Left ventricle myocardium inferior (tissue), 1 donor: Measurements from ENCODE around the gene CUL9. TPM values are rescaled to one million over a fixed set of nuclear protein-coding genes. Genes with fewer than 3 reads are reported as not detected.
"Not testable (repeated sequence)": the region's sequence is repeated elsewhere in the genome, so short reads cannot be mapped to it uniquely, and the experiment has no call there.

Source experiments
- DNase-seq: peaks from one replicate; pipeline ENCODE4 v3.0.0-alpha.2; 2020
- H3K27ac ChIP-seq: fragments of 200-600 bp; replicated peaks from 2 replicates; pipeline ENCODE4 v1.8.0; 2021
- H3K27me3 ChIP-seq: fragments of 200-600 bp; 2 replicates; pipeline ENCODE4 v1.8.0; 2021; ENCODE audit warnings: low read depth
- H3K36me3 ChIP-seq: fragments of 200-600 bp; 2 replicates; pipeline ENCODE4 v1.8.0; 2021
- H3K4me1 ChIP-seq: fragments of 200-600 bp; 2 replicates; pipeline ENCODE4 v1.8.0; 2021
- H3K4me3 ChIP-seq: fragments of 200-600 bp; 2 replicates; pipeline ENCODE4 v1.8.0; 2021; ENCODE audit warnings: mild to moderate bottlenecking, moderate library complexity
- H3K9me3 ChIP-seq: fragments of 200-600 bp; replicated peaks from 2 replicates; pipeline ENCODE4 v1.8.0; 2021
- intact Hi-C: fragments of 100-400 bp; cut with micrococcal nuclease; formaldehyde crosslinking; loops from one replicate; pipeline ENCODE4 v1.11.0; 2022
- long read RNA-seq: library from polyadenylated mRNA; unstranded; transcript quantifications from one replicate; pipeline ENCODE4 v2.0.0, GENCODE V29; 2021
- total RNA-seq: library from RNA; stranded (reverse); fragmentation: NEBNext Ultra II Directional; extraction: Animal tissue kit (Norgen Biotek cat#: 25700); gene quantifications from one replicate; pipeline ENCODE4 v1.2.1, GENCODE V29; 2021
- TF ChIP-seq, protein P1 (sequence below): fragments of 200-600 bp; IDR thresholded peaks from 2 replicates; pipeline ENCODE4 v1.8.0; 2021; ENCODE audit warnings: antibody characterized with exemption, mild to moderate bottlenecking, borderline replicate concordance
- donor health status: DM: no; HTN: yes; CAD: no; lungs with severe emphysema.

The CUL9 gene
- 14.7 TPM for total RNA-seq
- long read RNA-seq, partial matches to known transcripts, result 10 of 12 reads
- long read RNA-seq, other reads (novel, unspliced or antisense), result 2 of 12 reads

DNA sequence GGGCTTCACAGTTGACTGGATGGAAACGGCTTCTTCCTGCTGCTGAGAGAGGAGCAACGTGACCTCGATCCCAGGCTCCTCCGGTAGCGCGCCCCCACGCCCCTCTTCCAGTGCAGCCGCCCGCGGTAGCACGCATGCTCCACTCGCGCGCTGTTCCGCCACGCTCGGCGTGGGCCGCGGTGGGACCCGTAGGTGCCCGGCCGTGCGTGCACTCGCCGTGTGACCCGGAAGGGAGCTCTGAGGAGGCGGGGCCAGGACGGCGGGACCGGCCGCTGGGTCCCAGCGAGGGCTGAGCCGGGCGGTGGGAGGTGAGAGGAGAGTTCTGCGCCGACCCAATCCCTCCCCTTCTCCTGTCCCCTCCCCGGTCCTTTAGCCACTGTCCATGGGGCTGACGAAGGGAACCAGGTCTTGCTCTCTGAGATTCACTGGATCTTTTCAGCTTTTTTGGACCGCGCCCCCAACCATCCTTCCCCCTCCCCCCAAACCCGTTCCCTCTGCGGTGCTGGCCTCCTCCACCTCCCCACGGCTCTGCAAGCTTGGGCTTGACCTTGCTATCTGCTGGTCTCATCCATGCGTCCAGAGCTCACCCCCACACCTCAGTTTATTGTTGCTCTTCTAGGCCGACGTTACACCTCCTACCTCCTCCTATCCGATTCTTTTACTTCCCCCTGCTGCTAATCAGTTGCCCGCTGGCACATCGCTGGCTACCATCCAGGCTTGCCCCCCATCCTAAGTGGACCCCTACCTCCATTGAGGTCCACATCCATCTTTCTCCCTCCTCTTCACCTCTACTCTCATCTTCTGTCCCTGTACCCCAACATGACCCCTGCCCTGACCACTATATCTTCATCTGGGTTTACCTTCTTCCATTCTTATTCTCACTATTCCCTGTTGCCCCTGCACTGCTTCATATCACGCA is at the start of gene CUL9:
Gene CUL9 (plus strand): TSS at position 255 of the 919 bp plus-strand sequence. CDS start 2,115 bp downstream, outside the sequence.
- DNase-seq, result peak; percentile 87
- TF ChIP-seq, protein P1, sequence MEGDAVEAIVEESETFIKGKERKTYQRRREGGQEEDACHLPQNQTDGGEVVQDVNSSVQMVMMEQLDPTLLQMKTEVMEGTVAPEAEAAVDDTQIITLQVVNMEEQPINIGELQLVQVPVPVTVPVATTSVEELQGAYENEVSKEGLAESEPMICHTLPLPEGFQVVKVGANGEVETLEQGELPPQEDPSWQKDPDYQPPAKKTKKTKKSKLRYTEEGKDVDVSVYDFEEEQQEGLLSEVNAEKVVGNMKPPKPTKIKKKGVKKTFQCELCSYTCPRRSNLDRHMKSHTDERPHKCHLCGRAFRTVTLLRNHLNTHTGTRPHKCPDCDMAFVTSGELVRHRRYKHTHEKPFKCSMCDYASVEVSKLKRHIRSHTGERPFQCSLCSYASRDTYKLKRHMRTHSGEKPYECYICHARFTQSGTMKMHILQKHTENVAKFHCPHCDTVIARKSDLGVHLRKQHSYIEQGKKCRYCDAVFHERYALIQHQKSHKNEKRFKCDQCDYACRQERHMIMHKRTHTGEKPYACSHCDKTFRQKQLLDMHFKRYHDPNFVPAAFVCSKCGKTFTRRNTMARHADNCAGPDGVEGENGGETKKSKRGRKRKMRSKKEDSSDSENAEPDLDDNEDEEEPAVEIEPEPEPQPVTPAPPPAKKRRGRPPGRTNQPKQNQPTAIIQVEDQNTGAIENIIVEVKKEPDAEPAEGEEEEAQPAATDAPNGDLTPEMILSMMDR, result no peak
- Histone ChIP-seq H3K4me3 (peak within 1 kb of the TSS; percentile 89), H3K9me3 (no peaks in the 10 kb centered on the region), H3K36me3 (peaks cover 64% of the 10 kb centered on the region), H3K27me3 (no peaks in the 10 kb centered on the region), H3K4me1 (peaks cover 29% of the 10 kb centered on the region), H3K27ac (peak within 1 kb of the TSS; percentile 82)
- intact Hi-C loops, result no loop called here

GRCh38 chr6:43138267-43138666 is 43.7 kb upstream of the CUL9 start:
- peaks cover 5% of the 10 kb centered on the region for H3K4me1 ChIP-seq
- no peaks in the 10 kb centered on the region for H3K9me3 ChIP-seq
- H3K4me3 ChIP-seq, result no peak overlapping the region
- TF ChIP-seq, protein P1, result no peak
- no peak for DNase-seq
- no peaks in the 10 kb centered on the region for H3K27me3 ChIP-seq
- H3K27ac ChIP-seq, result no peak overlapping the region
- intact Hi-C loops, result no loop called here
- no peaks in the 10 kb centered on the region for H3K36me3 ChIP-seq

DNA sequence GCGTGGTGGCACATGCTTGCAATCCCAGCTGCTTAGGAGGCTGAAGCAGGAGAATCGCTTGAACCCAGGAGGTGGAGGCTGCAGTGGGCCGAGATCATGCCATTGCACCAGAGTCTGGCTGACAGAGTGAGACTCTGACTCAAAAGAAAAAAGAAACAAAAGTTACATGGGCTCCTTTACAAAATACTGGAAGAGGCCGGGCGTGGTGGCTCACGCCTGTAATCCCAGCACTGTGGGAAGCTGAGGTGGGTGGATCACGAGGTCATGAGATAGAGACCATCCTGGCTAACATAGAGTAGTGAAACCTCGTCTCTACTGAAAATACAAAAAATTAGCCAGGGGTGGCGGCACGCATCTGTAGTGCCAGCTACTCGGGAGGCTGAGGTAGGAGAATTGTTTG is 42.0 kb upstream of the CUL9 start:
- H3K36me3 ChIP-seq, DNase-seq, H3K4me3 ChIP-seq, H3K27me3 ChIP-seq, H3K9me3 ChIP-seq, H3K27ac ChIP-seq: not testable (repeated sequence)
- H3K4me1 ChIP-seq, result peaks cover 16% of the 10 kb centered on the region
- intact Hi-C loops, result loop anchor here (10.0 kb wide), 1 partner anchor 235 kb away; no protein-coding TSS in a partner anchor

DNA sequence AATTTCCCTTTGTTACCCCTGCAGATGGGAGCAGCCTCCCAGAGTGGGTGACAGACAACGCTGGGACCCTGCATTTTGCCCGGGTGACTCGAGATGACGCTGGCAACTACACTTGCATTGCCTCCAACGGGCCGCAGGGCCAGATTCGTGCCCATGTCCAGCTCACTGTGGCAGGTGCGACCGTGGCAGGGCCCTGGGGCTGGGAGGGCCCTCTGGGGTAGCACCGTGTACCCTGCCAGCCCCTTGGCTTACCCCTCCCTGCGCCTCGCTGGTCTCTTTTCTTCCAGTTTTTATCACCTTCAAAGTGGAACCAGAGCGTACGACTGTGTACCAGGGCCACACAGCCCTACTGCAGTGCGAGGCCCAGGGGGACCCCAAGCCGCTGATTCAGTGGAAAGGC is 40.4 kb upstream of the CUL9 start:
- H3K4me3 ChIP-seq, result no peak overlapping the region
- no peaks in the 10 kb centered on the region for H3K27me3 ChIP-seq
- H3K4me1 ChIP-seq, result peaks cover 16% of the 10 kb centered on the region
- intact Hi-C loops, result loop anchor here (10.0 kb wide), 1 partner anchor 237 kb away; no protein-coding TSS in a partner anchor
- DNase-seq, result no peak
- H3K9me3 ChIP-seq, result no peaks in the 10 kb centered on the region
- H3K27ac ChIP-seq, result no peak overlapping the region
- TF ChIP-seq, protein P1, result no peak
- H3K36me3 ChIP-seq, result no peaks in the 10 kb centered on the region

DNA sequence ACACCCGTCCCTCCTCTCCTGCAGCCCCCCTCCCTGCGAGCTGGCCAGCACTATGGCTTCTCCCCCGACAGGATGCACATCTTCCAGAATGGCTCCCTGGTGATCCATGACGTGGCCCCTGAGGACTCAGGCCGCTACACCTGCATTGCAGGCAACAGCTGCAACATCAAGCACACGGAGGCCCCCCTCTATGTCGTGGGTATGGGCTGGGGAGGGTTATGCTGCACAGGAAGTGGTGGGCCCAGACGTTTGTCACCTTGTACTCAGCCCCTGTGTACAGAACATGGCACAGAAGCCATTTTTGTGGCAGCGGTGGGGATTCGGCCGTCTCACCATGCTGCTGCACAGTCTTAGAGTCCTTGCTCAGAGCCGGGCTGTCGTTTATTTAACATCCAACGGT is 39.9 kb upstream of the CUL9 start:
- TF ChIP-seq, protein P1, result no peak
- no peak overlapping the region for H3K27ac ChIP-seq
- H3K9me3 ChIP-seq, result no peaks in the 10 kb centered on the region
- peaks cover 20% of the 10 kb centered on the region for H3K4me1 ChIP-seq
- H3K36me3 ChIP-seq, result no peaks in the 10 kb centered on the region
- no peak overlapping the region for H3K4me3 ChIP-seq
- intact Hi-C loops, result loop anchor here (10.0 kb wide), 1 partner anchor 237 kb away; no protein-coding TSS in a partner anchor
- DNase-seq, result no peak
- no peaks in the 10 kb centered on the region for H3K27me3 ChIP-seq
